ENCODE measurements around the gene NBPF1.
"Not testable (repeated sequence)": the region's sequence is repeated elsewhere in the genome, so short reads cannot be mapped to it uniquely, and the experiment has no call there.

Gene NBPF1

DNA sequence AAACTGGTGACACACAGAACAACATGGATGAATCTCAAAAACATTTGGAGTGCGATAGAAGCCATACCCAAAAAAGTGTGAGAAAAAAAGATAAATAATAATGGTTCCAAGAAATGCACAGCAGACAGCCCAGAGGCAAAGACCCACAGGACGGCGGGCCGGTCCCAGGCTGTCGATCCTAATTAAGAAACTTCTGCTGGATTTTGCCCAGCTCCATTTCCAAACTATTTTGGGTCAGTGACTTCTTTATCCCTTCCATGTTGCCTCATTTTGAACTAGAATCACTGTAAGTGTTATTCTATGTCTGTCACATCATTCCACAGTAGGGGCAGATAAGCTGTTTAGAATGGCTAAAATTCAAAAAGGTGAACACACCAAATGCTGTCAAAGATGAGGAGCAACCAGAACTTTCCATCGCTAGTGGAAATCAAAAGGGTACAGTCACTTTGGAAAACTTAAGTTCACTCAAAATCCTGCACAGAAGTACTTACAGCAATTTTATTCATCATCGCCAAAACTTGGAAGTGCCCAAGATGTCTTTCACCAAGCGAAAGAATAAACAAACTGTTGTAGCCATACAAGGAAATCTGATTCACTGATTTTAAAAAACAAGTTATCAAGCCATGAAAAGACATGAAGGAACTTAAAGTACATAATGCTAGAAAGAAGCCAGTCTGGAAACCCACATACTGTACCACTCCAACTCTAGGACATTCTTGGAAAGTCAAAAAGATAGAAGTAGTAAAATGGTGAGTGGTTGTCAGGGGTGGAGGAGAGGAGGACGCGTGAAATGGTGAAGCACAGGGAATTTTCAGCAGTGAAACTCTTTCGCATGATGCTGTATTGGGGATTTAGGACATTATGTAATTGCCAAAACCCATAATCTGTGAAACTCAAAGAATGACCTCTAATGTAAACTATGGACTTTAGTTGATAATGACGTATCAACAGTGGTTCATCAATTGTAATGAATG, 7.5 kb downstream of the NBPF1 start:
- DNase-seq, result no peak

DNA sequence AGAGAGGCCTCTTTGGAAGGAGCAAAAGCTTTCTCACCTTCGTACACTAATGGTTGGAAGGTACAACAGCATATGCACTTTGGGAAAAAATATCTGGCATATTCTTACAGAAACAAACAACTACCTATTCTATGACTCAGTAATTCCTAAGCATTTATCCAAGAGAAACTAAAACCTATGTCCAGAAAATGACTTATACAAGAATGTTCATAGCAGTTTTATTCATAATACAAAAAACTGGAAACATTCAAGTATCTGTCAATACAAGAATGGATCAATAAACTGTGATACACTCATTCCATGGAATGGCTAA, 8.2 kb downstream of the NBPF1 start:
- no peak for DNase-seq

GRCh38 chr1:16604514-16605212, 8.7 kb downstream of the NBPF1 start:
- DNase-seq, result not testable (repeated sequence)

- DNase-seq, result not testable (repeated sequence)
Observed at GRCh38 chr1:16603623-16604022, 9.7 kb downstream of the NBPF1 start.

- not testable (repeated sequence) for DNase-seq
Observed at GRCh38 chr1:16602336-16603011, 10.9 kb downstream of the NBPF1 start.

GRCh38 chr1:16600855-16601786, 12.2 kb downstream of the NBPF1 start:
- not testable (repeated sequence) for DNase-seq

GRCh38 chr1:16599326-16599725, 14.0 kb downstream of the NBPF1 start:
- not testable (repeated sequence) for DNase-seq

DNA sequence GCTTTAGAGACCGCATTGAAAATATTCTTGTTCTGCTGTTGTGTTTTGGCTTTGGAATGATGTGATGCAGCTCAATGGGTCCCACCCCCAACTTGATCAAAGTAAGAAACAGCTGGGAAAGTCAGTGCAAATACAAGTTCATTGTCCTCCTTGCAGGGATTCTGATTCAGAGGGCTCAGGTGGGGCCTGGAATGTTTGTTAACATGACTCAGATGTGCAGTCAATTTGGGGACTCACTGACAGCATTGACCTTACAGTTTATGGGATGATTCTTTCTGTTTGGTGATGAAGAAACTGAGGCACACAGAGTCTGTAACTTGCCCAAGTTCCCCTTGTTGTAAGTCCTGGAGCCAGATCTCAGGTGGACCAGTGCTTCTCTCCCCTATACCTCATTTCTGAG, 18.1 kb downstream of the NBPF1 start:
- not testable (repeated sequence) for DNase-seq

DNA sequence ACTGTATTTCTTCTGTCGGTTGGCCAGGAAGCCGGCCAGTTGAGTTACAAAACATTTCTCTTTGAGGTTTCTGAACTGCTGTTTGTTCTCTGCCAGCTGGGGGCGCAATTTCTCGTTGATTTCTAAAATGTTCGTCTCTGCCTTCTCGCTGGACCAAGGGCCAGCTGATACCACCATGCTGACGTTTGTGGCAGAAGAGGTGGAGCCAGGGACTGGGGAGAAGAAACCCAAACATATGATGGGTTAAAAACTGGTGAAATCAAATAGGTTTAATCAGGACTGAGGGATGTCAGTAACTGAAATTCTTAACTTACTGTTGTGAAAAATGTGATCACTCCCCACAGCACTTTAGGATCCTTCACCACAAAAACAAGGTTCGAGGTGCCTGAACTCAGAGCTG, 21.5 kb downstream of the NBPF1 start:
- DNase-seq, result not testable (repeated sequence)

DNA sequence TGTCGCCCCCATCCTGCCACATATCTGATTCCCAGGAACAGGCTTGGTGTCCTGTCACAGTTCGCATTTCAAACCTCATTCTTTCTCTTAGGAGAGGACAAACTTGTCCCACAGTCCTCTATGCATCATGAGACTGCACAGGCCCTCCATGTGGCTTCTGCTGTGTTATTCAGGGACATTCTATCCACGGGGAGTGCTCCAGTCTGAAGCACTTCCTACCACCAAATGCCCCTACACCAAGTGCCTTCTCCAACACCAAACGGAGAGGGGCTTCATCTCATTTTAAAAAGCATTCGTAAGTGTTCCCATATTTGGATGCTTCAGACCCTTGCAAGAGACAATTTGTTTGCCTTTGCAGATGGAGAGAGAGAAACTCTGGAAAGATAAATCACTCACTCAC, 25.3 kb downstream of the NBPF1 start:
- DNase-seq, result not testable (repeated sequence)

- DNase-seq, result not testable (repeated sequence)
Observed at GRCh38 chr1:16587639-16588038, 25.7 kb downstream of the NBPF1 start.

DNA sequence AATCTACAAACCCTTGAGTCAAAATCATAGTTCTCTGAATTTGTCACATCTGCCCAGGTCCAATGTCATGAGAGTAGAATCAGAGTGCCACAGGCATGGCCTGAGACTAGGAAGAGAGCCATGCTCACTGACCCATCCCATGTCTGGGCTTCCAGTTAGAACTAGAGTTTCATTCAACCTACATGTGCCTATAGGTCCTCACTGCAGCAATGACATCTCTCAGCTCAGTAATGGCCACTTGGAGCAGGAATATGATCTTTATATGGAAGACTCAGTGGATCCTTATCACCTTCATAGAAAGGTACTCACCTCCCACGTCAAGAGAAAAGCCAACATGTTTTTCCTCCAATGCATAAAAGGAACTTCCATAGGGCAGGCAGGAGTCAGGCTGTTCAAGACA, 48.0 kb downstream of the NBPF1 start:
- DNase-seq, result not testable (repeated sequence)

DNA sequence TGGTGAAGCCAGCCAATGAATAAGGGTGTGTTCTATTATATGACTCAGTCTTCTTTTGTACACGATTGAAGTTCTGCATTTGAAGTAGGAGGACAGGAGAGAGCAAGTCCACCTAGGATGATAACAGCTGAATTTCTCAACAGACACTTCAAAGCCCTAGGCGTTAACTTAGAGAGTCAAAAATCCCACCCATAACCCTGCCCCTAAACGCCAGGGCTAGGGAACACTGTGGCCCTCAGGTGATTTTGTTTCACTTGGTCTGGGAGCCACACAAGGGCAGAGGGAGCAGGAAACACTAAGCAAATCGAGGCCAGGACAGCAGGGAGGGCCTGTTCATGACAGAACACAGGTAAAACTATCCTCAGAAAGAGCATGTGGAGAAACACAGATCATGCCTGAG, 52.3 kb downstream of the NBPF1 start:
- DNase-seq, result not testable (repeated sequence)

GRCh38 chr1:16560498-16560897, 52.9 kb downstream of the NBPF1 start:
- not testable (repeated sequence) for DNase-seq

GRCh38 chr1:16559688-16560087, 53.7 kb downstream of the NBPF1 start:
- DNase-seq, result not testable (repeated sequence)

DNA sequence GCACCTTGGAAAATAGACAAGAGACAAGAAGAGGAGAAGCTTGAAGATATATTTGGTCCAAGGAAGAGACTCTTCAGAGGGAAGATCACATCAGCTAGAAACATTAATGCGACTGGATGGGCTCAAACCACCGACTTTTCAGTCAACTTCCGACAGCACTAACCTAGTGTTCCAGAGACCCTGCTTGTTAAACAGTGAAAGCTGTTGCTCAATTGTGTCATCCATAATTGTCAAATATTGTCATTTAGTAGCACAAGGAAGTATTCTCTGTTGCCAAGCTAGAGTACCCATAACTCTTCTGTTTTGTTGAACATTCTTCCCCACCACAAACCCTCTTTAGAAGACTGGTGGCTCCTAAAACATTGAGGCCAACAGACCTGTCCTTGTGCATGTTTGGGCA, 56.3 kb downstream of the NBPF1 start:
- DNase-seq, result not testable (repeated sequence)

GRCh38 chr1:16553244-16553643, 60.1 kb downstream of the NBPF1 start:
- DNase-seq, result not testable (repeated sequence)

DNA sequence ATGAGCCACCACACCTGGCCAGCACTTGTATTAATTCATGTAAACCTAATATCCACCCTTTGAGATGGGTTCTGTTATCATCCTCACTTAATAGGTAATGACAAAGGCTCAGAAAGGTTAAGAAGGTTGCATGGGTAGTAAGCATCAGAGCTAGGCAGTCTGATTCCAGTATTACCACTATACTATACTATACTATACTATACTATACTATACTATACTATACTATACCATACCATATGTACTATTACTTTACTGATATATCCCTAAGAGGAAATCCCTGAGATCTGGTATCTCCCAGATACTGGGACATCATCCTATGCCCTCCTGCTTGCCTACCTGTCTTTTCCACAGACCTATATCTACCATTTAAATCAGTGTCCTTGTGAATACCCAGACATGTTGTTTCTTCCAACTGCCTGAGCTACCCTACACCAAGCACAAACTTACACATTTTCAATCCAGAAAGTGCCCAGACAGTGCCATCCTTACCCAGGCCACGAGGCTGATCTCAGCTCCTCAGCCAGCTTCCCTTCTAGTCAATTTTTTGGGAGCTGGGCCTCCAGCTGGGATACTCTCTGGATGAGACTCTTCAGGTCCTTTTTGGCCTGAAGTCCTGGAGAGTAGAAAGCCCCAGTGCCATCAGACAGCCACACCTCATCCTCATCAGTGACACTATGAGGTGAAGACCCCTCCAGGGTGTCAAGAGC, 63.0 kb downstream of the NBPF1 start:
- not testable (repeated sequence) for DNase-seq

DNA sequence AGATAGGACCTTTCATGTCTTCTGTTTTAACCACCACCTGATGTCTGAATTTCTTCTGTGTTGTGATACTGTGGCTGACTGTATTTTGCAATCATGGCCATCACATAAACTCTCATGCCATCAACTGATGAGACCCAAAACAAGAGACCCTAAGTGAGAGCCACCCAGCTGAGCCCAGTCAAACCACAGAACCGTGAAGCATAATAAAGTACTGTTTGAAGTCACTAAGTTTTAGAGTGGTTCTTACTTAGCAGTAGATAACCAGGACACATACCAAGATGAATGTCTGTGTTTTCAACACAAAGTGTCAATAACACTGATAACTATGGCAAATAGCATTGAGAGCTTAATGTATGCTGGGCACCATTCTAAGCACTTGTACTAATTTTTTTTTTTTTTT, 63.8 kb downstream of the NBPF1 start:
- not testable (repeated sequence) for DNase-seq

GRCh38 chr1:16547502-16548241, 65.7 kb downstream of the NBPF1 start:
- DNase-seq, result not testable (repeated sequence)

DNA sequence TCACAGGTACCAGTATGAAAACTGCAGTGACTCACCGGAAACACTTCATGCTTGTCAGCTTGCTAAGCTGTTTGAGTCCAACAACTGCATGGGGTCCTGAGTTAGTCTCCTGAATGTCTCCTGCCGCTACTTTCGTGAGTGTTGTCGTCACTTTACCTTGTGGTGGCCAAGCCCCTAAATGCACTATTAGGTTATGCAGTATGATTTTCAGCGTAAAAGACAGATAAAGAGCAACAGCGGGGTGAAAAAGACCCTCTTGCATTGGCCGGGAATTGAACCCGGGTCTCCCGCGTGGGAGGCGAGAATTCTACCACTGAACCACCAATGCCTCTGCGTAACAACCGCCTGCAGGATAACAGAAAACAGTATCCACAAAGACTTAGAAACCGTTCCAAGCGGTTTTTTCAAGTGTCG, 67.7 kb downstream of the NBPF1 start:
- peak in 1 of 2 experiments; percentile 2 for DNase-seq

Measured in NCI-H524 (cell line).